ENCODE measurements around the gene SPIB.

The SPIB gene

GRCh38 chr19:50417111-50418081 lies 1.3 kb upstream of the SPIB start:
- H3K9me3 ChIP-seq (ENCODE audit: control insufficient read depth in 5 of 5, low read length in 5 of 5), result peaks cover 0 to 2% (median 0%) of the 10 kb centered on the region in 5 donors
- H3K36me3 ChIP-seq (ENCODE audit: control insufficient read depth in 5 of 5, insufficient read depth in 5 of 5, low read length in 5 of 5), result peaks cover 0 to 5% (median 2%) of the 10 kb centered on the region in 5 donors
- H3K9ac ChIP-seq (ENCODE audit: low read length in 5 of 5), result no peak overlapping the region
- no peak overlapping the region for H3K27ac ChIP-seq (ENCODE audit: low read depth, low read length)
- peaks cover 0 to 14% (median 2%) of the 10 kb centered on the region in 5 donors for H3K4me1 ChIP-seq (ENCODE audit: control insufficient read depth in 5 of 5, insufficient read depth in 5 of 5, low read length in 5 of 5)
- no peak overlapping the region for H3K4me3 ChIP-seq (ENCODE audit: low read depth in 1 of 5, low read length in 5 of 5)
- H3K27me3 ChIP-seq (ENCODE audit: control insufficient read depth in 5 of 5, insufficient read depth in 4 of 5, low read length in 5 of 5), result peaks cover 20 to 35% (median 32%) of the 10 kb centered on the region in 5 donors

- no peak overlapping the region for H3K4me3 ChIP-seq (ENCODE audit: low read depth in 1 of 5, low read length in 5 of 5)
These were observed 363 bp downstream of the SPIB start for GRCh38 chr19:50419022-50419579.

GRCh38 chr19:50419580-50420035 lies 870 bp downstream of the SPIB start:
- H3K27me3 ChIP-seq (ENCODE audit: control insufficient read depth in 5 of 5, insufficient read depth in 4 of 5, low read length in 5 of 5), result peaks cover 20 to 41% (median 39%) of the 10 kb centered on the region in 5 donors
- peaks cover 0 to 2% (median 0%) of the 10 kb centered on the region in 5 donors for H3K9me3 ChIP-seq (ENCODE audit: control insufficient read depth in 5 of 5, low read length in 5 of 5)
- H3K4me1 ChIP-seq (ENCODE audit: control insufficient read depth in 5 of 5, insufficient read depth in 5 of 5, low read length in 5 of 5), result peaks cover 0 to 13% (median under 1%) of the 10 kb centered on the region in 5 donors
- H3K36me3 ChIP-seq (ENCODE audit: control insufficient read depth in 5 of 5, insufficient read depth in 5 of 5, low read length in 5 of 5), result no peaks in the 10 kb centered on the region
- no peak overlapping the region for H3K27ac ChIP-seq (ENCODE audit: low read depth, low read length)
- H3K9ac ChIP-seq (ENCODE audit: low read length in 5 of 5), result no peak overlapping the region
- no peak overlapping the region for H3K4me3 ChIP-seq (ENCODE audit: low read depth in 1 of 5, low read length in 5 of 5)

More at GRCh38 chr19:50419022-50419579, 363 bp downstream of the SPIB start:
- no peak overlapping the region for H3K9ac ChIP-seq (ENCODE audit: low read length in 5 of 5)
- peaks cover 20 to 41% (median 39%) of the 10 kb centered on the region in 5 donors for H3K27me3 ChIP-seq (ENCODE audit: control insufficient read depth in 5 of 5, insufficient read depth in 4 of 5, low read length in 5 of 5)
- no peak overlapping the region for H3K27ac ChIP-seq (ENCODE audit: low read depth, low read length)
- H3K4me1 ChIP-seq (ENCODE audit: control insufficient read depth in 5 of 5, insufficient read depth in 5 of 5, low read length in 5 of 5), result peaks cover 0 to 14% (median 2%) of the 10 kb centered on the region in 5 donors
- H3K9me3 ChIP-seq (ENCODE audit: control insufficient read depth in 5 of 5, low read length in 5 of 5), result peaks cover 0 to 2% (median 0%) of the 10 kb centered on the region in 5 donors
- no peaks in the 10 kb centered on the region for H3K36me3 ChIP-seq (ENCODE audit: control insufficient read depth in 5 of 5, insufficient read depth in 5 of 5, low read length in 5 of 5)

- H3K9ac ChIP-seq (ENCODE audit: low read length in 5 of 5), result no peak overlapping the region
- H3K36me3 ChIP-seq (ENCODE audit: control insufficient read depth in 5 of 5, insufficient read depth in 5 of 5, low read length in 5 of 5), result no peaks in the 10 kb centered on the region
- peaks cover 0 to 9% (median 0%) of the 10 kb centered on the region in 5 donors for H3K4me1 ChIP-seq (ENCODE audit: control insufficient read depth in 5 of 5, insufficient read depth in 5 of 5, low read length in 5 of 5)
- H3K9me3 ChIP-seq (ENCODE audit: control insufficient read depth in 5 of 5, low read length in 5 of 5), result peaks cover 0 to 2% (median 0%) of the 10 kb centered on the region in 5 donors
- no peak overlapping the region for H3K4me3 ChIP-seq (ENCODE audit: low read depth in 1 of 5, low read length in 5 of 5)
- H3K27me3 ChIP-seq (ENCODE audit: control insufficient read depth in 5 of 5, insufficient read depth in 4 of 5, low read length in 5 of 5), result peaks cover 20 to 41% (median 39%) of the 10 kb centered on the region in 5 donors
- H3K27ac ChIP-seq (ENCODE audit: low read depth, low read length), result no peak overlapping the region
These were observed 1.4 kb downstream of the SPIB start for GRCh38 chr19:50420127-50420526.

GRCh38 chr19:50420808-50421207 lies 2.1 kb downstream of the SPIB start:
- Histone ChIP-seq H3K4me3 (ENCODE audit: low read depth in 1 of 5, low read length in 5 of 5) (no peak overlapping the region), H3K4me1 (ENCODE audit: control insufficient read depth in 5 of 5, insufficient read depth in 5 of 5, low read length in 5 of 5) (peaks cover 0 to 5% (median 0%) of the 10 kb centered on the region in 5 donors), H3K27ac (ENCODE audit: low read depth, low read length) (no peak overlapping the region), H3K36me3 (ENCODE audit: control insufficient read depth in 5 of 5, insufficient read depth in 5 of 5, low read length in 5 of 5) (no peaks in the 10 kb centered on the region), H3K27me3 (ENCODE audit: control insufficient read depth in 5 of 5, insufficient read depth in 4 of 5, low read length in 5 of 5) (peaks cover 20 to 41% (median 39%) of the 10 kb centered on the region in 5 donors), H3K9me3 (ENCODE audit: control insufficient read depth in 5 of 5, low read length in 5 of 5) (peaks cover 0 to 2% (median 0%) of the 10 kb centered on the region in 5 donors), H3K9ac (ENCODE audit: low read length in 5 of 5) (no peak overlapping the region)

- Histone ChIP-seq H3K4me3 (ENCODE audit: low read depth in 1 of 5, low read length in 5 of 5) (no peak overlapping the region), H3K9me3 (ENCODE audit: control insufficient read depth in 5 of 5, low read length in 5 of 5) (peaks cover 0 to 2% (median 0%) of the 10 kb centered on the region in 5 donors), H3K27me3 (ENCODE audit: control insufficient read depth in 5 of 5, insufficient read depth in 4 of 5, low read length in 5 of 5) (peaks cover 17 to 35% (median 34%) of the 10 kb centered on the region in 5 donors), H3K4me1 (ENCODE audit: control insufficient read depth in 5 of 5, insufficient read depth in 5 of 5, low read length in 5 of 5) (peaks cover 0 to 1% (median under 1%) of the 10 kb centered on the region in 5 donors), H3K36me3 (ENCODE audit: control insufficient read depth in 5 of 5, insufficient read depth in 5 of 5, low read length in 5 of 5) (no peaks in the 10 kb centered on the region), H3K9ac (ENCODE audit: low read length in 5 of 5) (no peak overlapping the region), H3K27ac (ENCODE audit: low read depth, low read length) (no peak overlapping the region)
These were observed 3.9 kb downstream of the SPIB start for GRCh38 chr19:50422397-50423278.

- peaks cover 9 to 34% (median 29%) of the 10 kb centered on the region in 5 donors for H3K27me3 ChIP-seq (ENCODE audit: control insufficient read depth in 5 of 5, insufficient read depth in 4 of 5, low read length in 5 of 5)
- no peak overlapping the region for H3K9ac ChIP-seq (ENCODE audit: low read length in 5 of 5)
- H3K36me3 ChIP-seq (ENCODE audit: control insufficient read depth in 5 of 5, insufficient read depth in 5 of 5, low read length in 5 of 5), result no peaks in the 10 kb centered on the region
- H3K4me1 ChIP-seq (ENCODE audit: control insufficient read depth in 5 of 5, insufficient read depth in 5 of 5, low read length in 5 of 5), result peaks cover 0 to 10% (median 9%) of the 10 kb centered on the region in 5 donors
- H3K9me3 ChIP-seq (ENCODE audit: control insufficient read depth in 5 of 5, low read length in 5 of 5), result peaks cover 0 to 2% (median 0%) of the 10 kb centered on the region in 5 donors
- H3K27ac ChIP-seq (ENCODE audit: low read depth, low read length), result no peak overlapping the region
- no peak overlapping the region for H3K4me3 ChIP-seq (ENCODE audit: low read depth in 1 of 5, low read length in 5 of 5)
These were observed 4.8 kb downstream of the SPIB start for GRCh38 chr19:50423279-50424113.

- Histone ChIP-seq H3K9ac (ENCODE audit: low read length in 5 of 5) (no peak overlapping the region), H3K4me3 (ENCODE audit: low read depth in 1 of 5, low read length in 5 of 5) (no peak overlapping the region), H3K9me3 (ENCODE audit: control insufficient read depth in 5 of 5, low read length in 5 of 5) (peaks cover 0 to 2% (median 0%) of the 10 kb centered on the region in 5 donors), H3K36me3 (ENCODE audit: control insufficient read depth in 5 of 5, insufficient read depth in 5 of 5, low read length in 5 of 5) (no peaks in the 10 kb centered on the region), H3K27me3 (ENCODE audit: control insufficient read depth in 5 of 5, insufficient read depth in 4 of 5, low read length in 5 of 5) (peaks cover 2 to 22% (median 17%) of the 10 kb centered on the region in 5 donors), H3K4me1 (ENCODE audit: control insufficient read depth in 5 of 5, insufficient read depth in 5 of 5, low read length in 5 of 5) (peaks cover 0 to 13% (median 9%) of the 10 kb centered on the region in 5 donors), H3K27ac (ENCODE audit: low read depth, low read length) (no peak overlapping the region)
These were observed 6.8 kb downstream of the SPIB start for GRCh38 chr19:50425581-50425980.
